ENCODE results near the gene ASIC4. TPM values are rescaled to one million over a fixed set of nuclear protein-coding genes. Genes with fewer than 3 reads are reported as not detected.

Gene ASIC4
- total and polyA plus RNA-seq, 2 of the 13 experiments (the other 11 are each of a cell fraction or from before 2014, with no cell fraction given), result 0.03 TPM; not detected in 1

DNA sequence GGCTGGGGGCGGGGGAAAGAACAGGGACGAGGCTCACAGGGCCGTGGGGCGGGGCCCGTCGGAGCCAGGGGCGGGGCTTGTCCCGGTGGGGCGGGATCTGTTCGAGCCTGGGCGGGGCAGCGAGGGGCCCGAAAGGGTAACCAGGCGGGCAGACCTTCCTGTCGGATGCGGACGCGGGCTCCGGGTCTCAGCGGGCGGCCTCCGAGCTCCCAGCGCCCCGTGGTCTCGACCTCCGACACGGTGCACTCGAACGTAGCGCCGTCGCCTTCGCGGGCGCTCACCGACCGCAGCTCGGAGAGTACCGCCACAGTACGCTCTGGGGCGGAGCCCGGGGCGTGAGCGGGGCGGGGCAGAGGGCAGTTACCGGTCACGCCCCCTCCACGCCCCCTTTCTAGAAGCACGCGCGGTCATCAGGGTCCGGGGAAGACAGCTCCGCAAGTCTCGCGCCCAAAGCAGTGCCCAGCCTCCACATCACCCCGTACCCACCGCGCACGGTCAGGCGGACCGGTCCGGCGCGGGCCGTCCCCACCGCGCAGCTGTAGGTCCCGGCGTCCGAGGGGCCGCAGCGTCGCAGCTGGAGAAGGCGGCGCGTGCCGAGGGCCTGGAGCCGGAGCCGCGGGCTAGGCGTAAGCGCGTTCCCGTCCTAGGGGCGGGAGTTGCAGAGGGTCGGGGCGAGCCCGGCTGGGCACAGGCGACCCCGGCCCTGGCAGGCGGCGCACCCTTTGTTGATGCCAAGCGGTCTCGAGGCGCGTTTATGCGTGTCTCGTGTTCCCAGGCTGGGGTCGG lies 38.3 kb downstream of the ASIC4 start (continued):
- TF ChIP-seq GFI1 (CRISPR knock-in tag; IDR thresholded peaks at IDR 0.05; ENCODE audit: borderline replicate concordance) (no peak), GPN1 (CRISPR knock-in tag; IDR thresholded peaks at IDR 0.05; ENCODE audit: borderline replicate concordance) (no peak), ZNF773 (CRISPR knock-in tag; IDR thresholded peaks at IDR 0.05; ENCODE audit: borderline replicate concordance) (peak; percentile 62; the same call in 1 of the 2 replicates), RFXAP (CRISPR knock-in tag; IDR thresholded peaks at IDR 0.05; ENCODE audit: borderline replicate concordance) (peak; percentile 72; the same call in 1 of the 2 replicates), HIVEP1 (CRISPR knock-in tag; IDR thresholded peaks at IDR 0.05) (peak; percentile 29), NPAS2 (CRISPR knock-in tag; IDR thresholded peaks at IDR 0.05; ENCODE audit: borderline replicate concordance) (no peak), ZBTB7B (CRISPR knock-in tag; IDR thresholded peaks at IDR 0.05) (0 out of 2 replicates have a peak, but pooled peaks have one; percentile 33), AGO1 (IDR thresholded peaks at IDR 0.05; ENCODE audit: low read depth, low read length, poor library complexity, severe bottlenecking) (peak; percentile 99), ZNF558 (CRISPR knock-in tag; IDR thresholded peaks at IDR 0.05; ENCODE audit: borderline replicate concordance) (peak; percentile 75; the same call in 1 of the 2 replicates), ATF6 (CRISPR knock-in tag; conservative IDR thresholded peaks at IDR 0.05) (no peak), SP4 (CRISPR knock-in tag; IDR thresholded peaks at IDR 0.05) (peak; percentile 100), LRRFIP1 (CRISPR knock-in tag; conservative IDR thresholded peaks at IDR 0.05) (no peak), ZNF256 (CRISPR knock-in tag; conservative IDR thresholded peaks at IDR 0.05) (no peak), KLF12 (CRISPR knock-in tag; IDR thresholded peaks at IDR 0.05; ENCODE audit: borderline replicate concordance) (peak; percentile 46; the same call in 1 of the 2 replicates), ZNF101 (CRISPR knock-in tag; IDR thresholded peaks at IDR 0.05; ENCODE audit: borderline replicate concordance, low read depth) (no peak)
- TF ChIP-seq, protein P1, sequence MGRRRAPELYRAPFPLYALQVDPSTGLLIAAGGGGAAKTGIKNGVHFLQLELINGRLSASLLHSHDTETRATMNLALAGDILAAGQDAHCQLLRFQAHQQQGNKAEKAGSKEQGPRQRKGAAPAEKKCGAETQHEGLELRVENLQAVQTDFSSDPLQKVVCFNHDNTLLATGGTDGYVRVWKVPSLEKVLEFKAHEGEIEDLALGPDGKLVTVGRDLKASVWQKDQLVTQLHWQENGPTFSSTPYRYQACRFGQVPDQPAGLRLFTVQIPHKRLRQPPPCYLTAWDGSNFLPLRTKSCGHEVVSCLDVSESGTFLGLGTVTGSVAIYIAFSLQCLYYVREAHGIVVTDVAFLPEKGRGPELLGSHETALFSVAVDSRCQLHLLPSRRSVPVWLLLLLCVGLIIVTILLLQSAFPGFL (CRISPR knock-in tag; IDR thresholded peaks at IDR 0.05), result no peak
- TF ChIP-seq, protein P2, sequence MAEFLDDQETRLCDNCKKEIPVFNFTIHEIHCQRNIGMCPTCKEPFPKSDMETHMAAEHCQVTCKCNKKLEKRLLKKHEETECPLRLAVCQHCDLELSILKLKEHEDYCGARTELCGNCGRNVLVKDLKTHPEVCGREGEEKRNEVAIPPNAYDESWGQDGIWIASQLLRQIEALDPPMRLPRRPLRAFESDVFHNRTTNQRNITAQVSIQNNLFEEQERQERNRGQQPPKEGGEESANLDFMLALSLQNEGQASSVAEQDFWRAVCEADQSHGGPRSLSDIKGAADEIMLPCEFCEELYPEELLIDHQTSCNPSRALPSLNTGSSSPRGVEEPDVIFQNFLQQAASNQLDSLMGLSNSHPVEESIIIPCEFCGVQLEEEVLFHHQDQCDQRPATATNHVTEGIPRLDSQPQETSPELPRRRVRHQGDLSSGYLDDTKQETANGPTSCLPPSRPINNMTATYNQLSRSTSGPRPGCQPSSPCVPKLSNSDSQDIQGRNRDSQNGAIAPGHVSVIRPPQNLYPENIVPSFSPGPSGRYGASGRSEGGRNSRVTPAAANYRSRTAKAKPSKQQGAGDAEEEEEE (CRISPR knock-in tag; IDR thresholded peaks at IDR 0.05; ENCODE audit: borderline replicate concordance), result no peak; the same call in 1 of the 2 replicates
- TF ChIP-seq, protein P3, sequence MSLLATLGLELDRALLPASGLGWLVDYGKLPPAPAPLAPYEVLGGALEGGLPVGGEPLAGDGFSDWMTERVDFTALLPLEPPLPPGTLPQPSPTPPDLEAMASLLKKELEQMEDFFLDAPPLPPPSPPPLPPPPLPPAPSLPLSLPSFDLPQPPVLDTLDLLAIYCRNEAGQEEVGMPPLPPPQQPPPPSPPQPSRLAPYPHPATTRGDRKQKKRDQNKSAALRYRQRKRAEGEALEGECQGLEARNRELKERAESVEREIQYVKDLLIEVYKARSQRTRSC (CRISPR knock-in tag; IDR thresholded peaks at IDR 0.05; ENCODE audit: low read depth), result no peak

Measured in HepG2 (cell line).